Left lobe of liver (tissue), 2 donors: ENCODE results near the gene NOS1AP. TPM values are rescaled to one million over a fixed set of nuclear protein-coding genes. Genes with fewer than 3 reads are reported as not detected.

Source experiments
- ATAC-seq: fragments of 200-7000 bp; cut with Tn5 transposase; one replicate; pipeline ENCODE4 v1.9.1; 2020; ENCODE audit warnings: mild to moderate bottlenecking, moderate library complexity
- DNase-seq: peaks from one replicate; pipeline ENCODE4 v3.0.0-alpha.2; 2020; ENCODE audit warnings: low spot score
- total RNA-seq: library from RNA; stranded (reverse); gene quantifications from one replicate; pipeline ENCODE4 v1.2.1, GENCODE V29; 2021
- donor health status: DM: no; HTN: no; CAD: no; lungs with moderate emphysema.
- donor health status: DM: no; HTN: yes; CAD: no.

Gene NOS1AP
- total RNA-seq, 1 donor from 2014 or later: 17.4 TPM

DNA sequence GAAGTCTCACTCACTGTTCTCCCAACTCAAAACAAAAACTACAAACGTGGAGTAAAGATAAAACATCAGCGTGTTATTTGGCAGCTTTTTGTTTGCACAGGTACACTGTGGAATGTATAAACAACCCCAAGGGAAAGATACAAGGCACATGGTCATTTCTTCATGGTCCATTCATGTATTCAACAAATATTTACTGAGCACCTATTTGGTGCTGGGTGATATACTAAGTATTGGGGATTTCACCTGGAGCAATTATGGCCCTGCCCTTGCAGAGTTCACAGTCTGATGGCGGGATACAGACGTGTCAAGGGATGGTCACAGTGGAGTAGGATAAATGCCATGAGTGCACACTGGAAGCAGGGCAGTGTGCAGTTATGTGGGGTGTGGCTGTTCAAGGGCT is 171.1 kb downstream of the NOS1AP start:
- no peak for DNase-seq
- no peak for ATAC-seq

DNA sequence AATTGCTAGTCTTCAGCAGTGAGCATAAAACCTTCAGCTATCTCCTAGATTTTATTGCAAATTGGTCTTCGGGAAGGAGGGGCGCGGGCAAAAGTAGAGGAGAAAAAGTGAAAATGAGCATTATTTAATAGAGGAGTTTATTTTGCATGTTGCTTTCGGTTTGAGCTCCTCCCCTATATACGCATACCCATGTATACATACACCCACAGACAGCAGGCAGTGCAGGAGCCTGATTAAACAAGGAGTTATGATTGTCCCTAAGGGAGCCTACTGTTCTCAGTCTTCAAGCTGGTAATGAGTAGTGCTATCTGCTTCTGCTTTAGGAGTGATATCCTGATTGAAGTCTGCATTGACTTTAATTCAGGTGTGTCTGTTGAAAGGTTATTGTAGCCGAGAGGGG is 173.3 kb downstream of the NOS1AP start:
- no peak for ATAC-seq
- no peak for DNase-seq

DNA sequence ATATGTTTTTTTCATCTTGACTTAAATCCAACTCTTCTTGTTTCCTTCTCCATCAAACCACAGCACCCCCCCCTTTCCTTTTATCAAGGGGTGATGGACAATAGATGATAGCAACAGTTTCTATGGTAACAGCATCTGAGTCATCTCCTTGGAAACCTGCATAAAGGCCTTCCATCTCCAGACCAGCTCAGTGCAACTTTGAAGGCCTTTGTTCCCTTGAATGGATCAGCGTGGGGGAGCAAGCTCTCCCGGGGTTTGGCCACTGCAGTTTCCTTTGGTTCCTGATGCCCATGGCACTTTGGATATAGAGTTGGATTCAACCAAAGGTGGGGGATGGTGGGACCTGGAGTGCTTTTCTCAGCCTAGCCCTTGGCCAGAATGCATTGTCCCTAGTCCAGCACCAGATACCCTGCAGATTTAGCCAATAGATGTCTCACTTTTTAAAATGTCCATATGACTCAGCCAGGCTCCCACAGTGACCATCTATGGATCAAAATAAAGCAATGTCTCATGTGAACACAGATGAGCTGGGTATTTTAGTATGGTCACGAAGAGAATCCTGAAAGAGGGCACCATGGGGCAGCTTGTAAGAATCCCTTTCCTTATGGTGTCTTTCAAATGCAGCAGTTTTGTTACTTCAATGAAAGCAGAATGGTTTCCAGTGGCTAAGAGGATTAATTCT is 179.5 kb downstream of the NOS1AP start:
- ATAC-seq (no peak), DNase-seq (no peak)

DNA sequence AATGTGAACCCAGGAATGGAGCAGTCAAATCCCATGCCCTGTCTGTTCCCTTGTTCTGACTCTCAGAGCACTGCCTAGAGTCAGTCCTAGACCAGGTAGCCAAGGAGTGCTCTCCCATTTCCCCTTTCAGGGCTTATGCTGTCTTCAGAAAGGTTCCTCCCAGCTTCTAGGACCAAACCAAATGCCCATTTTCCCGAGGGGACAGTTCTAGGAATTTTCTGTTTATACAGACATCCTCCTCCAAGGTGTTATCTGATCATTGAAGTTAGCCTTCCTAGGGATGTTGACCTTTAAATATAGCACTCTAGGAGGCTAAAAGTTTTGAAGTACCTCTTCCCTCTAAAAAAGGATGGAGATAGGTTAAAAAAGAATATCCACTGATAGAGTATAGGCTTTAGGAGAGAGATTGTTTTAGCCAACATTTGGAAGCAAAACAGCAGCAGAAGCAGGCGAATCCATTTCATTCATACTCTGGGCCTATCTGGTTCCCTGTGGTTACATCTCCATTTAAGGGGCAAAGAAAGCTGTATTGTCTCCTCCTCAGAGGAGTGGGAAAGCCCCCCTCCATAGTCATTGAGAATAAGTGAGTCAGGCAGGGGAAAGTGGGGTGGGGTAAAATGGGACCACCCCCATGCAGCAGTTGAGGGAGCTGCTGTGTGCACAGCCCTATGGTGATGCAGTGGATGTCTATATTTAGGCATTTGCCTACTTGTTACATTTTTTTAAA is 180.7 kb downstream of the NOS1AP start:
- ATAC-seq (no peak), DNase-seq (no peak)

- no peak for DNase-seq
- ATAC-seq: no peak
Observed at GRCh38 chr1:162251102-162251501, 181.6 kb downstream of the NOS1AP start.

- DNase-seq (no peak), ATAC-seq (no peak)
Observed at GRCh38 chr1:162252214-162252613, 182.7 kb downstream of the NOS1AP start.

GRCh38 chr1:162253790-162254189 is 184.3 kb downstream of the NOS1AP start:
- DNase-seq (no peak), ATAC-seq (no peak)

GRCh38 chr1:162256287-162256686 is 186.8 kb downstream of the NOS1AP start:
- DNase-seq (no peak), ATAC-seq (no peak)

DNA sequence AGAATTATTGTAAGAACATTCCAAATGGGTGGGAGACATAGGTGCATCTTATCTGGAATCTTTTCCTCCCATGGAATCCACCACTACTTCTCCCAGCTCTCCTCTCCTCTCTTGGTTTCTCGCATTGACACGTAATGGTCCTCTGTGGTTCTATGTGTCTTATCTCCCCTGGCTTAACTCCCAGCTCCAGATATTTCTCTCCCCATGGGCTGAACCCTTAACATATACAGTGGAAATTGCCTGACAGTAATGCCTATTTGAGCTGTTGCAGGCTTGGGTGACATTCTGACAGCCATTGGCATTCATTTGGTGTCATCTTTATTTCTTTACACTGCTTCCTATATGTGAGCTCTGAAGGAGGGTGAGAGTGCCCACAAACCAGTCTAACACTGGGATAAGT is 188.9 kb downstream of the NOS1AP start:
- ATAC-seq: no peak
- DNase-seq: no peak

DNA sequence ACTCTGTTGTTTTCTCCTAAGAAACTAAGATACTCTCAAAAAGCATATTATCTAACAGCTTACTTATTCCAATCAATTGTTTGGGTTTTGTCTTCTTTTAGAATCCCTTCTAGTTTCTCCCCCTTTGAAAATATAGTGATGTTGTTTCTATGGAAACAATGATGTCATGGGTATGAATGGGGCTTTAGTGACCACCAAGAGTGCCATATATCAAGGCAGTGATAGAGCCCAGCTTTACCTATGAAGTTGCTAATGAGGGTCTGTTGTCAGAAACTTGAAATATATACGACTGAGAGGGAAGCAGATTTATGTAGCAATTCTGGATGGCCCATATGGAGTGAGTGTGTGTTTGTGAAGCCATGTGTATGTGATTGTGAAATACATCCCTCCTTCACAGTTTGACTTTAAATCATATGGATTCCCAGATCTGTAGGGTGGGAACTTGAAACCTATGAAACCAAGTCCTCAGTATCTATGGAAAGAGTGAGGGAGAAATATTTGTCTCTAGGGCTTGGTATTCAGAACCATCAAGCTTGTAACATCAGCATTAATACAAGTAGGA is 190.5 kb downstream of the NOS1AP start:
- ATAC-seq (no peak), DNase-seq (no peak)

- ATAC-seq: no peak
- no peak for DNase-seq
Observed at GRCh38 chr1:162264108-162264507, 194.6 kb downstream of the NOS1AP start.

GRCh38 chr1:162265983-162266382 is 196.5 kb downstream of the NOS1AP start:
- ATAC-seq (no peak), DNase-seq (no peak)

DNA sequence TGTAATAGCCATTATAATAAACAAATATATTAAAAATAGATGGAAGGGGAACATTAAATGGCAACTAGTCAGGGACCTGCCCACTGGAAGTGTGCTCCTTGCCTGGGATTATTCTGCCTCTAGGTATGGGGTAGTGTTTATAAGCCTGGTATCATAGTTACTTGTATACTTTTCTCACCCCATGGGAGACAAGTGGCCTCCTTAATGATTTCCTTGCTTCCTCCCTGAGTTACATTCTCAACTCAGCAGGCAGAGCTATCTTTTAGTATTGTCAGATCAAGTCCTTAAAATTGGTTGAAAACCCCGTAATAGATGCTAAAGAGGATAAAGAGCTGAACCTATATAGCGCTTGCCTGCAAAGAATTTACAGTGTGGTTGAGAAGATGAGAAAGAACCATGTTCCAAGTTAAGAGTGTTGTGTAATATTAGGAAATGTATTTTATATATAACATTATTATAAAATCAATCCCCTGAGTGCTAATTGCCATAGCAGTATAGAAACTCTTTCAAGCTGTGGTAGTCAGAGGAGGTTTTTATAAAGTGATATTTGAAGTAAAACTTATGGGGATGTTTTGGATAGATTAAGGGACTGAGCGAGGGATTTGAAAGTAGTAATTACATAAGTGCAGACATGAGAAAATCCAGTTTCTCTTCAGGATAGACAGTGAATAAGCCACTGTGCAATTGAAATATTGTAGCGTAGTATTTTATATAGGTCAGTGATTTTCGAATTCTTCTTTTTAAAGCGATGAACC is 200.7 kb downstream of the NOS1AP start:
- DNase-seq: no peak
- ATAC-seq: no peak

GRCh38 chr1:162271972-162272371 is 202.5 kb downstream of the NOS1AP start:
- no peak for DNase-seq

DNA sequence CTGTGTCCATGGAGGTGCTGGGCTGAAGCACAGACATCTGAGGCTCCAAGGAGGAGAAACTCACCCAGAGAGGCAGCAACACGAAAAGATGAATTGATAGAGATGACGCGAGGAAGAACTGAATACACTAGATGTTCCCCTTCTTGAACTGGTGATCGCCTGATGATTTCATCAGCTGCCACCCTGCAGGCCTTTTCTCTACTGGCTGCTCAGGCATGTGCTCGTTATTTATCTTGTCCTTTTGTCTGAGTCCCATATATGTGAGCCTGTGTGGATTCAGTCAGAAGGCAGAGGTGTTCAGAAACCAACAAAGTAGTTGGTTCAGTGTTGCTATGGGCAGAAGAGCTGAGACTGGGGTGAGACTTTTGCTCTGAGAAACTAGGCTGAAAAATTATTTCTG is 202.9 kb downstream of the NOS1AP start:
- DNase-seq (no peak), ATAC-seq (no peak)

More at GRCh38 chr1:162271972-162272371, 202.5 kb downstream of the NOS1AP start:
- ATAC-seq: no peak

- ATAC-seq (no peak), DNase-seq (no peak)
Observed at GRCh38 chr1:162275622-162276175, 206.2 kb downstream of the NOS1AP start.

GRCh38 chr1:162276493-162276892 is 207.0 kb downstream of the NOS1AP start:
- DNase-seq (no peak), ATAC-seq (peak; percentile 84)

DNA sequence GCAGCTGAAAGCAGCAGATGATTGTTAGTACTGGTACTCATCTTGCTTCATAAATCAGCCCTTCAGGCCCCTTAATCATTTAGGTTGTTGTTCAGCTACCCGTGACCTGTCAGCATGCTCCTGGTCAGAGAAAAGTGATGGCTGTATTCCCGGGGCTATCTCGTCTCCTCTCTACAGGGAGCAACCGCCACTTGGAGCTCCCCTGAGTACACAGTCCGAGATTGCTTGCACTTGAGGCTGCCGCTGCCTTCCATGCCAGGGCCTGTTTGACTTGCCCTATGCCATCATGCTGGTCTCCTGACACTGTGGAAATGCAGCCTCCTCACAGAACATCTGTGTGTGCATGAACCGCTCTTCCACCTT is 209.6 kb downstream of the NOS1AP start:
- no peak for ATAC-seq
- DNase-seq: no peak

- no peak for DNase-seq
Observed at GRCh38 chr1:162281426-162281825, 211.9 kb downstream of the NOS1AP start.

DNA sequence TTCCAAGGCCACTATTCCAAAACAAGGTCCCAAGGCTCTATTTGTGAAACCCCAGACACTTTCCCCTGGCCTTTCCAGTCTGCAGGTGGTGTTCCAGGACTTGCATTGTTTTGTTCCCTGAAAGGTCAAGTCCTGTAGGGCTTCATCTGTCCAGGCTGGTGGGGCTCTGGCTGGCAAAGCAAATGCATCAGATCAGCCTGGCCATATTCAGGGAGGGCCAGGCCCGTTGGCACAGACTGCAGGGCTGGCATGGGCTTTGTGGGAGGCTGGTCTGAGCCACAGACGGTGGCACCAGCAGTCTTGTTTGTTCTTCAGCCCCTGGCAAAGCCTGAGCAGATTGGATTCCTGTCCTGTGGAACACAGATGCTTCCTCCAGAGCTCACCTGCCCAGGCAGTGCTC is 214.2 kb downstream of the NOS1AP start:
- ATAC-seq (peak; percentile 85), DNase-seq (peak; percentile 70)

More at GRCh38 chr1:162281426-162281825, 211.9 kb downstream of the NOS1AP start:
- ATAC-seq: no peak
